Activated T-cell treated with anti-CD3 and anti-CD28 coated beads for 1 hour (primary cell): ENCODE results near the gene CNTNAP2.

Experiments used
- DNase-seq: peaks from one replicate; pipeline ENCODE4 v3.0.0-alpha.2; 2020; ENCODE audit warnings: low read depth

CNTNAP2 gene

DNA sequence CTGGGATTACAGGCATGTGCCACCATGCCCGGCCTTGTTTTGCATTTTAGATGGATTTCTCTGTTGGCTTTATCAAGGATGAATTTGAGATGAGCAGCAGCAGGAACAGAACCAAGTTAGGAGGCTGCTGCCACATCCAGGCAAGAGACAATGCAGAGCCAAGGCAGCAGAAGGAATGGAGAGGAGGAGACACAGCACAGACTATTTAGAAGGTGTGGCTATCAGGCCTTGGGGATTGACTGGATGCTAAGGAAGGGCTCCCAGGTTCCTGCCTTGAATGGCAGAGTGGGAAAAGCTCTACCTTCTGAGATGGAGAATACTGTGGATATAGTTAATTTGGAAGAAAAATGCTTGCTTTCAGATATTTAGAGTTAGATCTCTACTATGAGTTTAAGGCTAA is 1989.3 kb downstream of the CNTNAP2 start:
- DNase-seq = no peak

DNA sequence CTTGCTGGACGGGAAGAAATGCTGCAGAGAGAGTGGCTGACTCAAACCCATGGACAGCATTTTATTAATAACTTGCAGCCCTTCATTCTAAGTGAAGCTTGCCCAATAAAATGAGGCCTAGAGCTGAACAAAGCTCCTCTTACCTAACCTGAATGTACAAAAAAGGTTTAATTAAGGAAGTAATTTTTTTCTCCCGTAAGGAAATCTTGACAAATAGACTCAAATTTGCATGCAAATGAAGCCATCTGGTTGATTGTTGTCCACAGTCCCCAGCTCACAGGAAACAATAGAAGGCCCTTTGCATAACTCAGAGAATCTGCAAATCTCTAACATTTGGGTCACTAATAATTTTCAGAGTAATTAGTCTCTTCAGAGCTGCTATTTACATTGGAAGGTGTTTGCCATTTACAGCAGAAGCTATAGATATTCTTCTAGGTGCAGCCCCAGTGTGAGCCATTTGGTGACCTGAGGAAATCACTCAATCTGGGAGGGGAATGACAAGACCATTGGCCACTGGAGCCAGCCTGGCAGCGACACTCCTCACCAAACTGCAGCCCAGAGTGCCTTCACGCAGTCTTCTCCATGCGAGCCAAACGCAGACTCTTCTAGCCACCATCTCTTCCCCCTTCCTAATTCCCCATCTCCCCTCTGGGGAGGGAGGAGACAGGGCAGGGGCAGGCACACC is 1991.0 kb downstream of the CNTNAP2 start:
- DNase-seq = no peak

DNA sequence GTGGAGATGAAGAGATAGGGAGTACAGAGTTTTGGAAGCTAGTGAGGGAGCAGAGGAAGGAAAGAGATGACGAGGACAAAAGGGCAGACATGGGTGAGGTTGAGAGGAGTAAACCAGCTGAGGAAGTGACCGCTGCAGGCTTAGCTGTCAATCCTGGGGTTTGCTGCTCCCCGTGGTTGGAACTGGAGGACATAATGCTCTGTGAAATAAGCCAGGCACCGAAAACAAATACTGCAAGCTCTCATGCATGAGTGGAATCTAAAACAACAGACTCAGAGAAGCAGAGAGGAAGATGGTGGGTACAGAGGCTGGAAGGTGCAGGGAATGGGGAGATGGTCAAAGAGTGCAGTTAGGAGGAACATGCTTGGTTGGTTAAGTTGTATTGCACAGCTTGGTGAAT is 1991.8 kb downstream of the CNTNAP2 start:
- no peak for DNase-seq

DNA sequence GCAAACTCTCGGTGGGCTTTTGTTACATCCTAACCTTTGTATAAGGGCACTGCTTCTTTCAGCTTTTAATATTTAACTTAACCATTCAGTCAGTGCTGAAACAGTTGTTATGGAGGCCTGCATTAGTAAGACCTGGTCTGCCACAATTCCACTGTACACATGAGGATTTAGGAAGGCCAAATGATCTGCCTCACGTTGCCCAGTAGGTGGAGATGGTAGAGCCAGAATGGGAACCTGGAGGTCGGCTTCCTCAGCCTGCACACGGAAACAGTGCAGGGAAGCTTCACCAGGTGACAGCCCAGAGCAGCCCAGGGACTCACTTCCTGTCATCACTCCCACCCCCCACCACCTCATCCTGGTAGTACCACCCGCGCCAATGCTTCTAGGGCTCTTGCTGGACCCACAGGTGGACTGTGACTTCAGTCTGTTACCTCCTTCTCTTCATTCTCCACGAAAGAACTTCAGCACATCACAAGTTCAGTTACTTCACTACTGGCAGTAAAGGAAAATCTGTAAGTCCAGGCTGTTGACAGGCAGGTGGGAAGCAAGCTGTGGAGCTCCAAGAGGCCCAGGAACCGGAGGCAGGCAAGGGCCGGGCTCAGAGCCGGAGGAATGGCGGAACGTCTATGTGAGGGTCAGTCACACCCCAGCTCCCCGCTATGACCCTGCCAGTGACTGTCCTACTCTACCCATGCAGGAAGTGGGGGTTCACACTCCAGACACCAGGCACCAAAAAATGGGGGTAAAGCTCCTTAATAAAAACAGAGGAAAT is 1993.7 kb downstream of the CNTNAP2 start:
- DNase-seq = no peak

DNA sequence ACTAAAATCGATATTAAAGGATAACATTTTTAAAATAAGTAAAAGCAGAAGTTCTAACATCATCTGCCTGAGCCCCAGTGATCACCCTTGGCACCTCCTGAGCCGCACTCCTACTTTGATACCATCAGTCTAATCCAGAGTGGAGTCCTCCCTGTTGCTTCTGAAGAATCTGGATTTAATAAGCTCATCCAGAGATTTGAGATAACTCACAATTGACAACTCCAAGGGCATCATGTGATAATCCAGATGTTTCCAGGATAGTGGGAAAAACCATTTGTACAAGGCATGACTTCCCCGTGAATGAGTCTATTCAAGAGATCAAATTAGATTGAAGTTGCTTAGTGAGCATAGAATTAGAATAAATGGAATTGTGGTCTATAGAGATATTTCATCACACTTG is 1998.2 kb downstream of the CNTNAP2 start:
- DNase-seq = no peak

DNA sequence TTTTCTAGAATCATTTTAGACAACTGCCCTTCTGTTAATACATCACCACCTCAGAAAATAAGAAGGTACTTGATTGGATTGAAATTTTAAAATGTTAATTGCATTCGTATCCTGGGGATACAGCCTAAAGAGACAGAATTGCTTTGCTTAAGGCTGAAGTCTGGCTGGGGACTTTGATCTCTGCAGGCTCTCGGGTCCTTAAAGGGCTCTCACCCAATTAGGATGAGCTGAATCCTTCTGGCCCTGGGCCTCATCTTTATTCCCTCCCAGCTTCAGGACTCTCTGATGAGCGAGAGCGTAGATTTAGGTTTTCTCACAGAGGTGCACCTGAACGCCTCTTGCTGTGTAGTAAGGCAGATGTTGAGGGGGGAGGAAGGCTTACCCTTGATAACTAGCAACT is 1998.7 kb downstream of the CNTNAP2 start:
- DNase-seq = no peak

DNA sequence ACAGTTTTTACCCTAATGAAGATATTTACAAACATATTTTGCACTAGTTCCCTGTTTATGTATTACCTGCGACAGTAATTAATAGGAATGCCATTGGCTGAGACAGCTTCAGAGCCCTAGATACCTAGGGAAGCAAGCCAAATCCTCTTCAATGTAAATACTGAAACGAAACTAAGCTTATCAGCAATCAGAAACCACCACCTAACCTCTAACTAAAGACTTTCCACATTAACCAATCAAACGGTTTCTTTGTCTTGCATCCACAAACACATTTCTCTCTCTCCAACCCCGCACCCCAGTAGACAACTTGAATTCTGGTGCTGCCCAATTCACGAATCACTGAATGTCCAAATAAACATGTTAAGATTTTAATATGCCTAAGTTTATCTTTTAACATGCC is 1999.6 kb downstream of the CNTNAP2 start:
- DNase-seq = no peak

DNA sequence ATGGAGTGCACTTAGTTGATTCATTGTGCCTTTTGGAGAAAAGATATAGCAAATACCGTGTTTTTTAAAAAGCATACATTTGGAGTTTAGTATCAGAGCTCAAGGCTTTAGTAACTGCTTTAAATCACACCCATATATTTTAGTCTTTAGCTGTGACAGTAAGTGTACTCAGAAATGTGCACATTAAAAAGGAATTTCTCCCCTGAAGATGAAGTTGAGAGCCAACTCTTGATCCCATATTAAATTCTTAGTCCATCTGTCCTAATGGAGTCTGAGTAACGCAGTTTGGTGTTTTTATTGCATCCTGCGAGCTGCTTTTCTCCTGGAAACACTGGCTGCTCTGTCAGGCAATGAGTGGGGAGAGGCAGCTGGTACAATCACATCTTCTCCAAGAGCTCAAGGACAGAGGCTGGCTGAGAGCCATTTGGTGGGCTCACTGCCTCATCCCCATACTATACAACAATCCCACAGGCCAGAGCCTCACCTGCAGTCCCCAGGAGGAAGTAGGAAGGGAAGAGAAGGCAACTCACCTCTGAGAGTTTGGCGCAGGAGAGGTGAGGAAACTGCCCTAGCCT is 2000.3 kb downstream of the CNTNAP2 start:
- no peak for DNase-seq

DNA sequence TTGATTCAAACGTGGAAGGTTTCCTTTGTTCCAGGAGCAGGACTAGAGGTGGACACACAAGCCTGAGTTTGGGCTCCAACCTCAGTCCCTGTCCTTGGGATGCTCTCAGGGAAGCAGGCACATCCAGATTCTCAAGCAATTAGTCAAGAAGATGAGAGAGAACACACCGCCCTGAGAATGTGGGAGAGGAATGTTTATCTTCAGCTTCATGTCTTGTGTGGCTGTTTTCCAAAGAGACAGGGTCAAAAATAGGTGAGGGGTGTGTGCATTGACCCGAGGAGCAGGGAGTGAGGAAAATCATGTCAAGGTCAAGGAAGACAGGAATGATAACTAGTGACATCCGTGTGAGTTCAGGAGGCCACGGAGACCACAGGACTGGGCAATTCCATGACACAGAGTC is 2001.8 kb downstream of the CNTNAP2 start:
- DNase-seq = no peak

DNA sequence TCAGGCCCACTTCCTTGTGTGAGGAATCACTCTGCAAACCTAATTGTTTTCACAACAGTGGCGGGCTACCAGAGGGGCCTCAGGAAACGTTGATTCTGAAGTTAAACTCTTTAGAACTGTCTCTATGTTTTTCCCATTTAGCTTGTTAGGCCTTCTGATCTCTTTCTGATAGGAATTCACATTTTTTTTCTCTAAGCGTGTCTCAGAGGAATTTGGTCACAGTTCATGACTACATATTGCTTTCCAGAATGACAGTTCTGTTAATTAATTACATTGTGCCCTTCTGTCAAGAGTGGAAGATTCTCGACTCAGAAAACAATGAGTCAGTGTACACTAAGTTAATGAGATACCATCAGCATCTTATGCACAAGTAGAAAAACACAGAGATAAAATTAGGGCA is 2004.8 kb downstream of the CNTNAP2 start:
- DNase-seq = no peak

DNA sequence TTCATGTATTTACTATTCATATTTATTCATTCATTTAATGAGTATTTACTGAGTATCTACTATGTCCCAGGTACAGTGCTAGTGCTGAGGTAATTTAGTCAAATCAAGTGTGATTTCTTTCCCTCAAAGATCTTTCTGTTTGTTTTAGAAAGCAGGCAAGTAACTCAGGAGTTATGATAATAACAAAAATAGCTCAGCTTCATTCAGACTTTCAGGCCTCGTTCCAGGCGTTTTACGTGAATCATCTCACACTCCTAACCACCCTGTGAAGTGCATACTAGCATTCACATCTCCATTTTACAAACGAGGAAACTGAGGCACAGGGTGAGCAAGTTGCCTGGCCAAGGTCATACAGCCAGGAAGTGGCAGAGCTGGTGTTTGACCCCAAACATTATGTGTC is 2005.2 kb downstream of the CNTNAP2 start:
- DNase-seq = no peak

DNA sequence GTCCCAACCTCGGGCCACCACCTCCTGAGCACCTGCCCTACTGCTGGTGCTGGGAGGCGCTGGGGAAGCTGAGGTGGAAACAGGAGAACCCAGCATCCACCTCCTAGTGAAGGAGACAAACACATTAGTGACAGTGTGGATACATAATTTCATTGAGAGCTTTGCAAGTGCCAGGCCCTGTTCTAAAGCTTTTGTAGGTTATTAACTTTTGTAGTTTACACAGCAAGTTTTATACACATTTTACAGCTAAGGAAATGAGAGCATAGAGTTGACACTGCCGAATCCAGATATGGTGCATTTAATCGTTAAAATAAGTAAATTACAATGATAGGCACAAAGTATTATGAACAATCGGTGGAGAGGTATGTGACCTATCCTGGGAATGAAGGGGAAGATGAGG is 2007.9 kb downstream of the CNTNAP2 start:
- no peak for DNase-seq

DNA sequence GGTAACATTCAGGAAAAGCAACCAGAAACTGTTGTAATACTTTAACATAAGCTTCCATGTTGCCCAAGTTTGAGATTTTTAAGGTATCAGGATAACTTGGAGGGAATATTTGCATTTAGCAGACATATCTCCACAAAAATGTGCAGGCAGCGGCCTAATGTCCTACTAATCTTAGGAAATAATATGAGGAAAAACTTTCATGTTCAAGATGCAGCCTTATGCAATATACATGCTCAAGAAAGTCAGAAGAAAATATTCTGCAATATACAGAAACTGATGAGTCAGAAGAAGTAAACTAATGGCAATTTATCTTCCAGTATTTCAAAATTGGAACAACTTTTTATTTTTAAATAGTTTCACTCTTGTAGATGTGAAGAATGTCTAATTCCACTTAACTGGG is 2010.8 kb downstream of the CNTNAP2 start:
- no peak for DNase-seq

DNA sequence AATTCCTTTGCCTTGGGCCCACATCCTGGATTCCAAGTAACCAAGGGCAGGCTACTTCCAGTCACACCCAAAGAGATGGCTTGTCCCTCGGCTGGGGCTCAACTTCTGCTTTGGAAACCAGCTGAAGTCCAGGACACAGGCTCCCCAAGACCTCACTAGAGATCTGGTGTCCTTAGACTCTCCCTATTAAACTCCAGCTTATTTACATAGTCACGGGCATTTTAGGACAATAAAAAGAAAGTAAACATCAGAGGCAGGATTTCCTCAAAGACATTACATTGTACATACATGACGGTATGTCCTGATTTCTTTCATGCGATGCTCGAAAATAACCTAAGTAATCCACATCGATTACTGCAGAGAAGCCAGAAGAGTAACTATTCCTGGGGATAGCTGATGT is 2012.4 kb downstream of the CNTNAP2 start:
- DNase-seq = no peak

DNA sequence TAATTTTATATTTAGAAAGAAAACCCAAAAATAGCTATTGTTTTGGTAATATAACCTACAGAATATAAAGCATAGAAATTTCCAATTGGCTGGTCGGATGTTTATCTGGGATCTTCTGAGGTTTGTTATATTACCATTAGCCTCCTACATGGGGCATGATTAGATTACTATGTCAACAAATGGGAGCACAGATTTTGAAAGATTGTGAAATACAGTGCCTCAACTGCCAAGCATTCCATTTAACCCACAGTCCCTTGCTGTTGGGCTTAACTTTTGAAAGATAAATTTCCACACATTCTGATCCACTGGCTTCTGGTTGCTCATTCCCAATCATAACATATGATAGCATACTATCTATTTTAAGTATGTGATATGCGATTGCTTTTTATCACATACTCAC is 2018.5 kb downstream of the CNTNAP2 start:
- no peak for DNase-seq

DNA sequence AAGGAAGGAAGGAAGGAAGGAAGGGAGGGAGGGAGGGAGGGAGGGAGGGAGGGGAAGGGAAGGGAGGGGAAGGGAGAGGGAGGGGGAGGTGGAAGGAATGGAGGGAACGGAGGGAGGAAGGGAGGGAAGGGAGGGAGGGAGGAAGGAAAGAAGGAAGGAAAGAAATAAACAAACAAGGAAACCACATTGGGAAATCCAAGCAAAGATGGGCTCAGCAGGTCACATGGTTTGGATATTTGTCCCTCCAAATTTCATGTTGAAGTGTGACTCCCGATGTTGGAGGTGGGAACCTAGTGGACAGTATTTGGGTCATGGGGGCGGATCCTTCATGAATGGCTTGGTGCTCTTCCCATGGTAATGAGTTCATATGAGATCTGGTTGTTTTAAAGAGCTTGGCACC is 2019.4 kb downstream of the CNTNAP2 start:
- DNase-seq = no peak

DNA sequence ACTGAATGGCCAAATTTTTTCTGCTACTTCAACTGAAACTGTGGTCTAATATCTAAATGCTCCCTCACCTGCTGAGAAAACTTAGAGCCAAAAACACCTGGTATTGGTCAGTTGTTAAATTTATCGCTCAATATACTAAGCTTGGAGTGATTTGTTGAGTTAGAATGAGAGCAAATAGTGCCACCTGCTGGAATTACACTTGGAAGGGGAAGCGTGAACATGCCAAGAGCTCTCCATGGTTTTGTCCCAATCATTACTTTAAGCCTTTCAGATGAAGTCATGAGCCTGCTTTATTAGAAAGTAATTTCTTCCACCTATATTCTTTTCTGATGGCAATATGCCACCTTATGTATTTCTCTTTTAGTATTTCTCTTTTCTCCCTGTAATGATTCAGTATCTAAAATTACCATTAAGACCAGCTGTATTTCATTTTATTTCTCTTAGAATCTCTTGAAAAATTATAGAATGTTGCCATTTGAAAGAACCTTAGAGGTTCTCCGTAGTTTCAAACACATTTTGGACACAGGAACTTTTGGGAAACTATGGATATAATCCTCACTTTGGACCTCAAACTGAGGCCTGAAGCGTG is 2026.2 kb downstream of the CNTNAP2 start:
- no peak for DNase-seq

DNA sequence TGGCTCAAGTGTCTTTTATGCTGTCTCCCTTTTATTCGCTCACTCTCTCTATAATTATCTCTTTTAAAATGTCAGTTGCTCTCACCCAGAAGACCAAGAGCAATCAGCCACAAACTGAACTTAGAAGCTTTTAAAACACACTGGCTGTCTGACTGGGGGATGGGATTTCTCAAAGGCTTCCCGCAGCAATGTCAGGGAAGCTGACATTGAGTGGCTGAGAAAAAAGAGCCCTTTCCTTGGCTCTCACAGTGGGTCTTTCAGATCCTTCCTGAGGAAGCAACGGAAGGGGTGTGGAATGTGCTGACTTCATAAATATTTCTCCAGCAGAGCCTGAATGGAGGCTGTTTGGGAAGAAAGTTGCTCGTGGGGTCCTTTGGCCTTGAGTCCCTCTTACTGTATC is 2028.2 kb downstream of the CNTNAP2 start:
- no peak for DNase-seq

DNA sequence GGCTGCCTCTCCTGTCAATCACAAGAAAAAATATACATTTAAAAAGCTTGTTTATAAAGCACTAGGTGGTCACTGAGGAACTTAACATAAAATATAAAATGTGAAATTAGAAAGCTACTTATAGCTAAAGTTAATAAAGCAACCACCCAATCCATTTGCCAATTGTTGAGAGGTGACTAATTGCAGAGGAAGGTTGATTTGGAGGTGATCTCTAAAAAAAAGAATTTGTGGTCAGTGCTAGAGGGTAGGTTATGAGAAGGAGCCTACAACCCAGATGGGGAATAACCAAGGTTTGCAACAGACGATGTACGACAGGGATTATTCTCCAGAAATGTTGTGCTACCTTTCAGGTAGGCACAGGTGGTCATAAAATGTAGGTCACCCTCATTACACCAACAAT is 2029.7 kb downstream of the CNTNAP2 start:
- no peak for DNase-seq

DNA sequence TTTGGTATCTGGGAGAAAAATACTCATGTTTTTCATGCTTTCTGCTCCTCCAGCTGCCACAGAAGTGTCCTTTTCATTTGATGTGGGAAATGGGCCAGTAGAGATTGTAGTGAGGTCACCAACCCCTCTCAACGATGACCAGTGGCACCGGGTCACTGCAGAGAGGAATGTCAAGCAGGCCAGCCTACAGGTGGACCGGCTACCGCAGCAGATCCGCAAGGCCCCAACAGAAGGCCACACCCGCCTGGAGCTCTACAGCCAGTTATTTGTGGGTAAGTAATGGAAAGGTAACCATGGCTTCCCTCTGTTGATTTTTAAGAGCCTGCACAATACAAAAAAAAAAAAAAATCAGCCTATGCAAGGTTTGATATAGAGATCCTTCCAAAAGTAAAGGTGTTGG is 2030.8 kb downstream of the CNTNAP2 start:
- DNase-seq = no peak

DNA sequence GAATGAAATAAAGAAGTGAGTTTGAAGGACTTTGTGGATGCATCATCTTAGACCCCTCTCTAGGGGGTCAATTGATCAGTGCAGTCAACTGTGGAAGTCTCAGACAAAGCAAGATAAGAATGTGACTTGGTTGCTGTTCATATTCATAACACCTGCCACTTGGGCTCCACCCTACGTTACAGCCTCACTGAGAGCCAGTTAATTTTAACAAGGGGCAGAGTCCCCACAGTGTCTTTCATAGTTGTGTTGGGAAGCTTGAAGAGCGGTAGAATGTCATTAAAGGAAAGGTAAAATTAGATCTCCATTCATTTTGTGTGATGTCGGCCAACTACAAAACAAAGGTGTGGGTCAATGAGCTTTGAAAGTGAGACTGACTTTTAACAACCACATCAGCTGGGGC is 2031.9 kb downstream of the CNTNAP2 start:
- DNase-seq = no peak

DNA sequence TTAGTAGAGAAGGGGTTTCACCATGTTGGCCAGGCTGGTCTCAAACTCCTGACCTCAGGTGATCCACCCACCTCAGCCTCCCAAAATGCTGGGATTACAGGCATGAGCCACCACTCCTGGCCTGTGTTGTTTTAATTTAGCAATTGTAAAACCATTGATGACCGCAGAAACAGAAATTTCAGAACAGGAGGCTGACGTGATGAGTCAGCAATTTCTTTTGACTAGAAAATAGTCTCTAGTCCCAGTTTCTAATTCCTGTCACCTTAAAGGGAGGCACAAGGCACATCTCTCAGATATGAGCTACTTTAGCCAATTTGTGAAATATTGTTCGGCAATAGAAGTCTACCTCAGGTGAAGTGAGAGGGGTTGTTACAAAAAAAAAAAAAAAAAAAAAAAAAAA is 2033.1 kb downstream of the CNTNAP2 start:
- no peak for DNase-seq

DNA sequence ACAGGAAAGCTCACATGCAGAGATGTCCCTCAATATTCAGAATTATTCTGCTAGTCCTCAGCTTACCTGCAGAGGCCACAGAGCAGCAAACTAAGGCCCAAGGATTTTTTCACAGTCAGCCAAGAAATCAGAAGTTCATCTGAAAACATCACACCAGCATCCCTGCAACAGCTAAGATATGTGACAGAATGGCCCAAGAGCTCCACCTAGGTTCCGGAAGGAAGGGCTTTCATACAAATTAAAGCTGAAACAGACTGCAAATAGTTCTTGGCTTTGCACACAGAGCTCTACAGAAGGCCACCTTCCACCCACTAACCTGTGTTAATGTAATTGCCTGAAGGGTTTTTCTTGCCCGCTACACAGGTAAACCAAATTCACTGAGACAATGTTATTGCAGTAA is 2035.2 kb downstream of the CNTNAP2 start:
- no peak for DNase-seq
